ENCODE measurements around the gene ITGA1.

ITGA1 gene

GRCh38 chr5:52772668-52773067 lies 15.0 kb upstream of the ITGA1 start:
- no peak for DNase-seq (ENCODE audit: low read depth)

GRCh38 chr5:52773342-52773741 lies 14.4 kb upstream of the ITGA1 start:
- no peak for DNase-seq (ENCODE audit: low read depth)

GRCh38 chr5:52774005-52774410 lies 13.7 kb upstream of the ITGA1 start:
- no peak for DNase-seq (ENCODE audit: low read depth)

GRCh38 chr5:52776116-52776515 lies 11.6 kb upstream of the ITGA1 start:
- DNase-seq (ENCODE audit: low read depth), result no peak

- no peak for DNase-seq (ENCODE audit: low read depth)
These were observed 10.5 kb upstream of the ITGA1 start for GRCh38 chr5:52777186-52777585.

- no peak for DNase-seq (ENCODE audit: low read depth)
These were observed 8.9 kb upstream of the ITGA1 start for GRCh38 chr5:52778781-52779180.

GRCh38 chr5:52779213-52779612 lies 8.5 kb upstream of the ITGA1 start:
- no peak for DNase-seq (ENCODE audit: low read depth)

GRCh38 chr5:52783226-52783959 lies 4.3 kb upstream of the ITGA1 start:
- DNase-seq (ENCODE audit: low read depth), result peak; percentile 57

GRCh38 chr5:52784737-52785136 lies 3.0 kb upstream of the ITGA1 start:
- no peak for DNase-seq (ENCODE audit: low read depth)

- DNase-seq (ENCODE audit: low read depth), result no peak
These were observed 1.3 kb upstream of the ITGA1 start for GRCh38 chr5:52786391-52786790.

GRCh38 chr5:52786949-52787599 lies 642 bp upstream of the ITGA1 start:
- no peak for DNase-seq (ENCODE audit: low read depth)

- no peak for DNase-seq (ENCODE audit: low read depth)
These were observed 747 bp downstream of the ITGA1 start for GRCh38 chr5:52788505-52788821.

GRCh38 chr5:52789378-52789777 lies 1.7 kb downstream of the ITGA1 start:
- DNase-seq (ENCODE audit: low read depth), result no peak

GRCh38 chr5:52789851-52790250 lies 2.1 kb downstream of the ITGA1 start:
- no peak for DNase-seq (ENCODE audit: low read depth)

- DNase-seq (ENCODE audit: low read depth), result no peak
These were observed 3.6 kb downstream of the ITGA1 start for GRCh38 chr5:52791366-52791765.

GRCh38 chr5:52794519-52794918 lies 6.8 kb downstream of the ITGA1 start:
- no peak for DNase-seq (ENCODE audit: low read depth)

GRCh38 chr5:52796031-52796430 lies 8.3 kb downstream of the ITGA1 start:
- no peak for DNase-seq (ENCODE audit: low read depth)

- no peak for DNase-seq (ENCODE audit: low read depth)
These were observed 8.9 kb downstream of the ITGA1 start for GRCh38 chr5:52796516-52797103.

- DNase-seq (ENCODE audit: low read depth), result no peak
These were observed 11.2 kb downstream of the ITGA1 start for GRCh38 chr5:52798938-52799337.

- peak; percentile 50 for DNase-seq (ENCODE audit: low read depth)
These were observed 11.8 kb downstream of the ITGA1 start for GRCh38 chr5:52799358-52799982.

- DNase-seq (ENCODE audit: low read depth), result peak; percentile 85
These were observed 12.3 kb downstream of the ITGA1 start for GRCh38 chr5:52799983-52800393.

GRCh38 chr5:52800394-52801213 lies 12.9 kb downstream of the ITGA1 start:
- DNase-seq (ENCODE audit: low read depth), result no peak
